Glutamatergic neuron (in vitro differentiated cells): ENCODE measurements around the gene LRRC7. TPM values are rescaled to one million over a fixed set of nuclear protein-coding genes. Genes with fewer than 3 reads are reported as not detected.

Experiments used
- DNase-seq: peaks from one replicate; pipeline ENCODE4 v3.0.0; 2022
- H3K27ac Mint-ChIP-seq: one replicate; pipeline ENCODE4 v1.8.0; 2020; ENCODE audit warnings: mild to moderate bottlenecking, mixed read lengths, inconsistent platforms; ENCODE audit not compliant: unreplicated experiment
- H3K27me3 Mint-ChIP-seq: one replicate; pipeline ENCODE4 v1.8.0; 2020; ENCODE audit warnings: mild to moderate bottlenecking, moderate library complexity, mixed read lengths, inconsistent platforms; ENCODE audit not compliant: unreplicated experiment
- H3K36me3 Mint-ChIP-seq: one replicate; pipeline ENCODE4 v1.8.0; 2020; ENCODE audit warnings: mild to moderate bottlenecking, mixed read lengths, inconsistent platforms; ENCODE audit not compliant: unreplicated experiment
- H3K4me1 Mint-ChIP-seq: one replicate; pipeline ENCODE4 v1.8.0; 2020; ENCODE audit warnings: mild to moderate bottlenecking, low read depth, mixed read lengths, inconsistent platforms; ENCODE audit not compliant: unreplicated experiment
- H3K4me3 Mint-ChIP-seq: one replicate; pipeline ENCODE4 v1.8.0; 2020; ENCODE audit warnings: mild to moderate bottlenecking, mixed read lengths, inconsistent platforms; ENCODE audit not compliant: unreplicated experiment
- H3K9me3 Mint-ChIP-seq: one replicate; pipeline ENCODE4 v1.8.0; 2020; ENCODE audit warnings: mild to moderate bottlenecking, moderate library complexity, mixed read lengths, inconsistent platforms; ENCODE audit not compliant: unreplicated experiment
- CTCF ChIP-seq: fragments of 200-600 bp; sonication (generic); IDR thresholded peaks from one replicate; pipeline ENCODE4 v1.5.0; 2021; ENCODE audit not compliant: partially characterized antibody, unreplicated experiment
- total RNA-seq: library from RNA; stranded (reverse); fragmentation: NEBNext Ultra II Directional; extraction: Animal tissue kit (Norgen Biotek cat#: 25700); gene quantifications from one replicate; pipeline ENCODE4 v1.2.1, GENCODE V29; 2021; ENCODE audit not compliant: unreplicated experiment

LRRC7 gene
- total RNA-seq, 1 donor from 2014 or later = 19.1 TPM

- no peaks in the 10 kb centered on the region for H3K9me3 Mint-ChIP-seq
- no peak for DNase-seq
- no peaks in the 10 kb centered on the region for H3K27me3 Mint-ChIP-seq
- H3K4me1 Mint-ChIP-seq = no peaks in the 10 kb centered on the region
- H3K4me3 Mint-ChIP-seq = no peak overlapping the region
- H3K27ac Mint-ChIP-seq = no peak overlapping the region
- H3K36me3 Mint-ChIP-seq = no peaks in the 10 kb centered on the region
- no peak for TF ChIP-seq CTCF
Observed at GRCh38 chr1:69992594-69992993, 424.9 kb downstream of the LRRC7 start.

GRCh38 chr1:69993810-69994209 lies 426.1 kb downstream of the LRRC7 start:
- H3K4me1 Mint-ChIP-seq = no peaks in the 10 kb centered on the region
- no peaks in the 10 kb centered on the region for H3K9me3 Mint-ChIP-seq
- H3K27ac Mint-ChIP-seq = no peak overlapping the region
- no peaks in the 10 kb centered on the region for H3K27me3 Mint-ChIP-seq
- no peak overlapping the region for H3K4me3 Mint-ChIP-seq
- no peak for TF ChIP-seq CTCF
- H3K36me3 Mint-ChIP-seq = no peaks in the 10 kb centered on the region
- DNase-seq = no peak

- Mint-ChIP-seq H3K9me3 (no peaks in the 10 kb centered on the region), H3K36me3 (no peaks in the 10 kb centered on the region), H3K4me3 (no peak overlapping the region), H3K27me3 (no peaks in the 10 kb centered on the region), H3K27ac (no peak overlapping the region), H3K4me1 (no peaks in the 10 kb centered on the region)
- TF ChIP-seq CTCF = no peak
- DNase-seq = no peak
Observed at GRCh38 chr1:69994241-69994640, 426.5 kb downstream of the LRRC7 start.

GRCh38 chr1:69998847-69999246 lies 431.1 kb downstream of the LRRC7 start:
- DNase-seq = no peak
- H3K27ac Mint-ChIP-seq = no peak overlapping the region
- H3K9me3 Mint-ChIP-seq = no peaks in the 10 kb centered on the region
- H3K4me3 Mint-ChIP-seq = no peak overlapping the region
- H3K27me3 Mint-ChIP-seq = no peaks in the 10 kb centered on the region
- H3K36me3 Mint-ChIP-seq = no peaks in the 10 kb centered on the region
- no peak for TF ChIP-seq CTCF
- H3K4me1 Mint-ChIP-seq = no peaks in the 10 kb centered on the region

- H3K36me3 Mint-ChIP-seq = no peaks in the 10 kb centered on the region
- no peaks in the 10 kb centered on the region for H3K4me1 Mint-ChIP-seq
- TF ChIP-seq CTCF = no peak
Observed at GRCh38 chr1:70003211-70003908, 435.6 kb downstream of the LRRC7 start.

More at GRCh38 chr1:70003211-70003908, 435.6 kb downstream of the LRRC7 start:
- H3K27ac Mint-ChIP-seq = no peak overlapping the region
- H3K27me3 Mint-ChIP-seq = no peaks in the 10 kb centered on the region
- no peak overlapping the region for H3K4me3 Mint-ChIP-seq
- DNase-seq = no peak
- no peaks in the 10 kb centered on the region for H3K9me3 Mint-ChIP-seq
